Measurements from ENCODE around the gene ARHGAP26. TPM values are rescaled to one million over a fixed set of nuclear protein-coding genes. Genes with fewer than 3 reads are reported as not detected.

Gene ARHGAP26
- polyA plus RNA-seq, 1 donor from 2014 or later: 0.83 TPM

DNA sequence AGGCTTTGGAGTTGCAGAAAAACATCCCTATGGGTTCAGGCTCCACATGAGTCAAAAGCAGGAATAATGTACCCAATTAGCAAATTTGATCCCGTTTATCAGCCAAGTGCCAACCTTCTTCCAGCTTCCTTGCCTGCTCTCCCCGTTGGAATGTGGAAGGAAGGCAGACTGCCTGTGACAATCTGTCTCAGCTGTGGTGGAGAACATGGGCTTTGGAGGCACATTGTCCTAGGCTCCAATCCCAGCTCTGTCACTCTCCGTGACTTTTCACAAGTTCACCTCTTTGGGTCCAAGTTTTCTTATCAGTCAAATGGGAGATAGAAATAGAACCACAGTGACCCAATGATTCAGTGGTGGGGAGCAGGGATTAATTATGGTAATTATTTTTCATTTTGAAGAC lies 113.9 kb downstream of the ARHGAP26 start:
- TF ChIP-seq SMC3 (conservative IDR thresholded peaks at IDR 0.05; ENCODE audit: poor library complexity) (no peak), EP300 (conservative IDR thresholded peaks at IDR 0.05; ENCODE audit: poor library complexity, severe bottlenecking) (no peak), MXI1 (conservative IDR thresholded peaks at IDR 0.05; ENCODE audit: poor library complexity, severe bottlenecking) (no peak)
- TF ChIP-seq, protein P1, sequence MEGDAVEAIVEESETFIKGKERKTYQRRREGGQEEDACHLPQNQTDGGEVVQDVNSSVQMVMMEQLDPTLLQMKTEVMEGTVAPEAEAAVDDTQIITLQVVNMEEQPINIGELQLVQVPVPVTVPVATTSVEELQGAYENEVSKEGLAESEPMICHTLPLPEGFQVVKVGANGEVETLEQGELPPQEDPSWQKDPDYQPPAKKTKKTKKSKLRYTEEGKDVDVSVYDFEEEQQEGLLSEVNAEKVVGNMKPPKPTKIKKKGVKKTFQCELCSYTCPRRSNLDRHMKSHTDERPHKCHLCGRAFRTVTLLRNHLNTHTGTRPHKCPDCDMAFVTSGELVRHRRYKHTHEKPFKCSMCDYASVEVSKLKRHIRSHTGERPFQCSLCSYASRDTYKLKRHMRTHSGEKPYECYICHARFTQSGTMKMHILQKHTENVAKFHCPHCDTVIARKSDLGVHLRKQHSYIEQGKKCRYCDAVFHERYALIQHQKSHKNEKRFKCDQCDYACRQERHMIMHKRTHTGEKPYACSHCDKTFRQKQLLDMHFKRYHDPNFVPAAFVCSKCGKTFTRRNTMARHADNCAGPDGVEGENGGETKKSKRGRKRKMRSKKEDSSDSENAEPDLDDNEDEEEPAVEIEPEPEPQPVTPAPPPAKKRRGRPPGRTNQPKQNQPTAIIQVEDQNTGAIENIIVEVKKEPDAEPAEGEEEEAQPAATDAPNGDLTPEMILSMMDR (IDR thresholded peaks at IDR 0.05; ENCODE audit: poor library complexity, severe bottlenecking): no peak
- H3F3A ChIP-seq (ENCODE audit: insufficient read depth, low read length, poor library complexity, severe bottlenecking): no peaks in the 10 kb centered on the region
- no peaks in the 10 kb centered on the region for H3K27me3 ChIP-seq (ENCODE audit: insufficient read depth, low read depth, low read length)
- no peak overlapping the region for H3K9ac ChIP-seq (ENCODE audit: low read length)
- no peak overlapping the region for H3K4me3 ChIP-seq (ENCODE audit: low read length)
- no peak overlapping the region for H3K4me2 ChIP-seq (ENCODE audit: low read length)
- H3K79me2 ChIP-seq (replicated peaks; ENCODE audit: insufficient read depth, low read length): no peaks in the 10 kb centered on the region
- no peaks in the 10 kb centered on the region for H3K9me3 ChIP-seq (ENCODE audit: low read length)
- no peaks in the 10 kb centered on the region for H4K20me1 ChIP-seq (ENCODE audit: insufficient read depth)
- H3K36me3 ChIP-seq (ENCODE audit: insufficient read depth, low read length): no peaks in the 10 kb centered on the region
- H3K27ac ChIP-seq (ENCODE audit: low read length): no peak overlapping the region
- no peak overlapping the region for H2AFZ ChIP-seq (ENCODE audit: low read depth, low read length)
- no peaks in the 10 kb centered on the region for H3K9me2 ChIP-seq (ENCODE audit: insufficient read depth, low read length)

DNA sequence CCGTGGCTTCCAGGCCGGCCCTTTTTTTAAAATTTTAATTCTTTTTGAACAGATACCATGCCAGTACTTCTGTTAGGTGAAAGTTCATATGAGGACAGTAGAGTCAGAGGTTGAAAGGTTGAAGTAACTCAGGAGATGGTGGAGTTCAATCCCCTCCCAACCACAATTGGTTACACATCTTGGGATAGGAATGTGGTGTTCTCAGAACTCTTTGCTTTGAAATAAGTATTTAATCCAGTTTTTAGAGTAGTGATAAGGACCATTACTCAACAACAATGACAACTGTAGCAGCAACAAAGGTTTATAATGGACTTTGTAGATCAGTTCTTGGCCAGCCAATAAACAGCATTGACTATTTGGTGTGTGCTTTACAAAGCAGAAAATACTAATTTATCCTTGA lies 116.0 kb downstream of the ARHGAP26 start:
- Histone ChIP-seq H3K79me2 (replicated peaks; ENCODE audit: insufficient read depth, low read length) (no peaks in the 10 kb centered on the region), H4K20me1 (ENCODE audit: insufficient read depth) (no peaks in the 10 kb centered on the region), H3K27ac (ENCODE audit: low read length) (no peak overlapping the region), H3K4me2 (ENCODE audit: low read length) (no peak overlapping the region), H3K9ac (ENCODE audit: low read length) (no peak overlapping the region), H3K4me3 (ENCODE audit: low read length) (no peak overlapping the region), H3K9me2 (ENCODE audit: insufficient read depth, low read length) (no peaks in the 10 kb centered on the region), H3K36me3 (ENCODE audit: insufficient read depth, low read length) (no peaks in the 10 kb centered on the region), H3K9me3 (ENCODE audit: low read length) (no peaks in the 10 kb centered on the region), H3F3A (ENCODE audit: insufficient read depth, low read length, poor library complexity, severe bottlenecking) (no peaks in the 10 kb centered on the region), H3K27me3 (ENCODE audit: insufficient read depth, low read depth, low read length) (no peaks in the 10 kb centered on the region), H2AFZ (ENCODE audit: low read depth, low read length) (no peak overlapping the region)
- TF ChIP-seq, protein P2, sequence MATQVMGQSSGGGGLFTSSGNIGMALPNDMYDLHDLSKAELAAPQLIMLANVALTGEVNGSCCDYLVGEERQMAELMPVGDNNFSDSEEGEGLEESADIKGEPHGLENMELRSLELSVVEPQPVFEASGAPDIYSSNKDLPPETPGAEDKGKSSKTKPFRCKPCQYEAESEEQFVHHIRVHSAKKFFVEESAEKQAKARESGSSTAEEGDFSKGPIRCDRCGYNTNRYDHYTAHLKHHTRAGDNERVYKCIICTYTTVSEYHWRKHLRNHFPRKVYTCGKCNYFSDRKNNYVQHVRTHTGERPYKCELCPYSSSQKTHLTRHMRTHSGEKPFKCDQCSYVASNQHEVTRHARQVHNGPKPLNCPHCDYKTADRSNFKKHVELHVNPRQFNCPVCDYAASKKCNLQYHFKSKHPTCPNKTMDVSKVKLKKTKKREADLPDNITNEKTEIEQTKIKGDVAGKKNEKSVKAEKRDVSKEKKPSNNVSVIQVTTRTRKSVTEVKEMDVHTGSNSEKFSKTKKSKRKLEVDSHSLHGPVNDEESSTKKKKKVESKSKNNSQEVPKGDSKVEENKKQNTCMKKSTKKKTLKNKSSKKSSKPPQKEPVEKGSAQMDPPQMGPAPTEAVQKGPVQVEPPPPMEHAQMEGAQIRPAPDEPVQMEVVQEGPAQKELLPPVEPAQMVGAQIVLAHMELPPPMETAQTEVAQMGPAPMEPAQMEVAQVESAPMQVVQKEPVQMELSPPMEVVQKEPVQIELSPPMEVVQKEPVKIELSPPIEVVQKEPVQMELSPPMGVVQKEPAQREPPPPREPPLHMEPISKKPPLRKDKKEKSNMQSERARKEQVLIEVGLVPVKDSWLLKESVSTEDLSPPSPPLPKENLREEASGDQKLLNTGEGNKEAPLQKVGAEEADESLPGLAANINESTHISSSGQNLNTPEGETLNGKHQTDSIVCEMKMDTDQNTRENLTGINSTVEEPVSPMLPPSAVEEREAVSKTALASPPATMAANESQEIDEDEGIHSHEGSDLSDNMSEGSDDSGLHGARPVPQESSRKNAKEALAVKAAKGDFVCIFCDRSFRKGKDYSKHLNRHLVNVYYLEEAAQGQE (IDR thresholded peaks at IDR 0.05; ENCODE audit: borderline replicate concordance): no peak
- TF ChIP-seq POLR2AphosphoS5 (IDR thresholded peaks at IDR 0.05) (no peak), TAF1 (IDR thresholded peaks at IDR 0.05; ENCODE audit: low read depth) (no peak), SMC3 (conservative IDR thresholded peaks at IDR 0.05; ENCODE audit: poor library complexity) (no peak), RAD21 (conservative IDR thresholded peaks at IDR 0.05) (no peak), EP300 (conservative IDR thresholded peaks at IDR 0.05; ENCODE audit: poor library complexity, severe bottlenecking) (no peak), MXI1 (conservative IDR thresholded peaks at IDR 0.05; ENCODE audit: poor library complexity, severe bottlenecking) (no peak), EZH2 (IDR thresholded peaks at IDR 0.05; ENCODE audit: borderline replicate concordance, insufficient read depth, low read length, poor library complexity, severe bottlenecking) (no peak)
- TF ChIP-seq, protein P1 (IDR thresholded peaks at IDR 0.05; ENCODE audit: poor library complexity, severe bottlenecking): no peak
